Measurements from ENCODE around the gene FILIP1L.

The FILIP1L gene

GRCh38 chr3:100033184-100033583, 81.1 kb downstream of the FILIP1L start:
- no peaks in the 10 kb centered on the region; the same call in 1 of the 2 replicates for H3K36me3 ChIP-seq
- H3K27ac ChIP-seq: no peak overlapping the region
- H3K27me3 ChIP-seq (ENCODE audit: insufficient read depth, low read depth, severe bottlenecking): no peaks in the 10 kb centered on the region
- H3K9me3 ChIP-seq (ENCODE audit: severe bottlenecking): no peaks in the 10 kb centered on the region
- TF ChIP-seq, protein P1, sequence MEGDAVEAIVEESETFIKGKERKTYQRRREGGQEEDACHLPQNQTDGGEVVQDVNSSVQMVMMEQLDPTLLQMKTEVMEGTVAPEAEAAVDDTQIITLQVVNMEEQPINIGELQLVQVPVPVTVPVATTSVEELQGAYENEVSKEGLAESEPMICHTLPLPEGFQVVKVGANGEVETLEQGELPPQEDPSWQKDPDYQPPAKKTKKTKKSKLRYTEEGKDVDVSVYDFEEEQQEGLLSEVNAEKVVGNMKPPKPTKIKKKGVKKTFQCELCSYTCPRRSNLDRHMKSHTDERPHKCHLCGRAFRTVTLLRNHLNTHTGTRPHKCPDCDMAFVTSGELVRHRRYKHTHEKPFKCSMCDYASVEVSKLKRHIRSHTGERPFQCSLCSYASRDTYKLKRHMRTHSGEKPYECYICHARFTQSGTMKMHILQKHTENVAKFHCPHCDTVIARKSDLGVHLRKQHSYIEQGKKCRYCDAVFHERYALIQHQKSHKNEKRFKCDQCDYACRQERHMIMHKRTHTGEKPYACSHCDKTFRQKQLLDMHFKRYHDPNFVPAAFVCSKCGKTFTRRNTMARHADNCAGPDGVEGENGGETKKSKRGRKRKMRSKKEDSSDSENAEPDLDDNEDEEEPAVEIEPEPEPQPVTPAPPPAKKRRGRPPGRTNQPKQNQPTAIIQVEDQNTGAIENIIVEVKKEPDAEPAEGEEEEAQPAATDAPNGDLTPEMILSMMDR (IDR thresholded peaks at IDR 0.05; ENCODE audit: low read depth, low read length): no peak
- no peak for DNase-seq
- H3K4me3 ChIP-seq (ENCODE audit: low read depth, low read length): no peak overlapping the region

DNA sequence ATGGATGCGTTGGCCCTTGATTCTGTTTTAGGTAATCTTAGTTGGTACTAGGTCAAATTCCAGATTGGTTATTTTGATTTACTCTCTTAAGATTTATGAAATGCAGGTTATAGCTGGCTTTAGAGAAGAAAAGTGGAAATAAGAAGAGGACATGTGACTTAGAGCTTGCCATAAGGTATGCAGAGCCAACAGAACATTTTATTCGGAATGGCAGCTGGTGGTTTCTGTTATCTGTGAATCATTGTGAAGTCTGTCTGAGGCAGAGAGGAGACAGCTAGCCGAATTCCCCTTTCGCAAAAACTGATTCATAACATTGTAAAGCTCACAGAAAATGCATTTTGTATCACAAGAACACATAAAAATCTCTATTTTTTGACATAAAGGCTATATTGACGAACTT, 82.1 kb downstream of the FILIP1L start:
- TF ChIP-seq, protein P1 (IDR thresholded peaks at IDR 0.05; ENCODE audit: low read depth, low read length): no peak
- no peak for DNase-seq
- no peaks in the 10 kb centered on the region; the same call in 1 of the 2 replicates for H3K36me3 ChIP-seq
- no peaks in the 10 kb centered on the region for H3K27me3 ChIP-seq (ENCODE audit: insufficient read depth, low read depth, severe bottlenecking)
- H3K9me3 ChIP-seq (ENCODE audit: severe bottlenecking): no peaks in the 10 kb centered on the region
- no peak overlapping the region for H3K4me3 ChIP-seq (ENCODE audit: low read depth, low read length)
- H3K27ac ChIP-seq: no peak overlapping the region

DNA sequence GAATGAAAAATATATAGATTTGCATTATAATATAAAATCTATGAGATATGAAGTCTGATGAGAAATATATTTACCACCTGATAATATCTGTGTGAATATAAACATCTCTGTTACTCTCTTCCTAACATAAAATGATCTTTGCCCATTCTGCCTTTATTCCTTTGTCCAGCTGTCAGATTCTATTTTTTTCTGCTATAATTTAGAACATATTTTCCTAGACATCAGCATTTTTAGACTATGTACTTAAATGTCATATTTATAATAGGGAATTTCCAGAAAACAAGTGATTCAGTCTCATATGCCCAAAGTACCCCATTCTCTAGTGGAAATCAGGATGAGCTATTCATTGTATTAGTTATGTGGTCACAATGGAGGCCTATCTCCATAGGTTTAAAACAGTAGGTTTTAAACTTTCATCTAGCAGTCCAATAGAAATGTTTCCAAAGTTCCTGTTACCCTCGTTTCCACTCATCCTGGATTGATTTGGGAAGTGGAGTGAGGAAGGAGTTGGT, 83.3 kb downstream of the FILIP1L start:
- TF ChIP-seq, protein P1 (IDR thresholded peaks at IDR 0.05; ENCODE audit: low read depth, low read length): no peak
- no peak overlapping the region for H3K4me3 ChIP-seq (ENCODE audit: low read depth, low read length)
- no peaks in the 10 kb centered on the region for H3K27me3 ChIP-seq (ENCODE audit: insufficient read depth, low read depth, severe bottlenecking)
- H3K9me3 ChIP-seq (ENCODE audit: severe bottlenecking): no peaks in the 10 kb centered on the region
- no peaks in the 10 kb centered on the region; the same call in none of the 2 replicates for H3K36me3 ChIP-seq
- DNase-seq: no peak
- H3K27ac ChIP-seq: no peak overlapping the region

- H3K27ac ChIP-seq: no peak overlapping the region
- no peak overlapping the region for H3K4me3 ChIP-seq (ENCODE audit: low read depth, low read length)
- TF ChIP-seq, protein P1 (IDR thresholded peaks at IDR 0.05; ENCODE audit: low read depth, low read length): no peak
- H3K27me3 ChIP-seq (ENCODE audit: insufficient read depth, low read depth, severe bottlenecking): no peaks in the 10 kb centered on the region
- no peak for DNase-seq
- H3K36me3 ChIP-seq: no peaks in the 10 kb centered on the region; the same call in none of the 2 replicates
- H3K9me3 ChIP-seq (ENCODE audit: severe bottlenecking): no peaks in the 10 kb centered on the region
Measured at GRCh38 chr3:100030346-100030745, 84.0 kb downstream of the FILIP1L start.

DNA sequence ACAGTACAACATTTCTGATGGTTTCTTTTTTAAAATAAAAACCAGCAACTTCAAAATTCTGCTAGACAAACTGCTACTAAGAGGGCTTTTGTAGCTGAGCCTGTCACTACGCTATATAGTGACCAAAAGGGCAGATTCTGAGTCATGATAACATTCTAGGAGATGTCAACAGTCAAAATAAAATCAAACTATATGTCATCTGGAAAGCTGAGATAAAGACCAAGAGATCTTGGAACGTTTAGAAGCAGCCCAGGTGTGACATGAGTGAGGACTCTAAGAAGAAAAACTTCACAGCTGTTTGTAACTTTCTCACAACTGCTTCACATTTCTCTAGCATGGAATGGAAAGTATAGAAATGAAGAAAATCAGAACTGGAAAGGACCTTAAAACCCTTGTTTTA, 84.6 kb downstream of the FILIP1L start:
- H3K27ac ChIP-seq: no peak overlapping the region

More for the DNA sequence above, 84.6 kb downstream of the FILIP1L start:
- H3K4me3 ChIP-seq (ENCODE audit: low read depth, low read length): no peak overlapping the region
- TF ChIP-seq, protein P1 (IDR thresholded peaks at IDR 0.05; ENCODE audit: low read depth, low read length): no peak
- no peaks in the 10 kb centered on the region for H3K9me3 ChIP-seq (ENCODE audit: severe bottlenecking)
- H3K27me3 ChIP-seq (ENCODE audit: insufficient read depth, low read depth, severe bottlenecking): no peaks in the 10 kb centered on the region
- H3K36me3 ChIP-seq: no peaks in the 10 kb centered on the region; the same call in none of the 2 replicates
- no peak for DNase-seq
